T-helper 17 cell (primary cell): Measurements from ENCODE around the gene MOV10. TPM values are rescaled to one million over a fixed set of nuclear protein-coding genes. Genes with fewer than 3 reads are reported as not detected.
"Not testable (repeated sequence)": the region's sequence is repeated elsewhere in the genome, so short reads cannot be mapped to it uniquely, and the experiment has no call there.

ENCODE experiments used
- ATAC-seq: fragments of 150-1000 bp; cut with Tn5 transposase; 2 replicates; pipeline ENCODE4 v1.10.0; 2021; ENCODE audit warnings: mild to moderate bottlenecking, moderate library complexity
- DNase-seq, 3 donors: peaks; one replicate each; pipeline versions ENCODE4 v3.0.0 to v3.0.0-alpha.2; 2020 to 2021
- H3K9me3 ChIP-seq: one replicate; pipeline ENCODE4 v1.7.0; 2013; ENCODE audit warnings: low read length, mild to moderate bottlenecking; ENCODE audit not compliant: control insufficient read depth, poor library complexity, severe bottlenecking
- H3K27ac Mint-ChIP-seq: one replicate; pipeline ENCODE4 v1.8.0; 2022; ENCODE audit warnings: mild to moderate bottlenecking, moderate library complexity, mixed read lengths
- H3K27me3 Mint-ChIP-seq: one replicate; pipeline ENCODE4 v1.8.0; 2022; ENCODE audit warnings: mixed read lengths
- H3K36me3 Mint-ChIP-seq: one replicate; pipeline ENCODE4 v1.8.0; 2022; ENCODE audit warnings: low read depth, mixed read lengths
- H3K4me1 Mint-ChIP-seq: one replicate; pipeline ENCODE4 v1.8.0; 2022; ENCODE audit warnings: mild to moderate bottlenecking, mixed read lengths
- H3K4me3 Mint-ChIP-seq: one replicate; pipeline ENCODE4 v1.8.0; 2022; ENCODE audit warnings: mild to moderate bottlenecking, moderate library complexity, mixed read lengths
- total RNA-seq, 4 donors: library from RNA in 2 of 4; stranded (reverse) in 2 of 4; gene quantifications; one replicate each; pipeline ENCODE4 v1.2.3 and lab custom pipeline; 2022 to 2026

The MOV10 gene
- total RNA-seq (10 to 100 TPM; 72.5 to 72.7 TPM), total RNA-seq (lab: John Stamatoyannopoulos, UW) (61.1 to 63.7 reads per million in 2 donors)

GRCh38 chr1:112674440-112674985, at the start of gene MOV10:
Gene MOV10, plus strand, starts transcription at chr1:112674659. Its CDS starts 254 bp downstream, at chr1:112674913.
- H3K27ac Mint-ChIP-seq, result peak within 1 kb of the TSS; percentile 99
- H3K27me3 Mint-ChIP-seq, result no peaks in the 10 kb centered on the region
- H3K9me3 ChIP-seq, result no peaks in the 10 kb centered on the region
- peaks cover 11% of the 10 kb centered on the region for H3K36me3 Mint-ChIP-seq
- peak within 1 kb of the TSS; percentile 99 for H3K4me3 Mint-ChIP-seq
- peaks cover 57% of the 10 kb centered on the region for H3K4me1 Mint-ChIP-seq
- ATAC-seq (peak; percentile 66), DNase-seq (peak; percentile 27 to 46 (median 42))

- Mint-ChIP-seq H3K4me1 (peaks cover 51% of the 10 kb centered on the region), H3K27me3 (no peaks in the 10 kb centered on the region), H3K4me3 (peak overlapping the region; percentile 73), H3K27ac (peak overlapping the region; percentile 99), H3K36me3 (peaks cover 3% of the 10 kb centered on the region)
- DNase-seq, result no peak
- no peaks in the 10 kb centered on the region for H3K9me3 ChIP-seq
- ATAC-seq, result no peak
Measured at GRCh38 chr1:112625696-112626095, 48.8 kb upstream of the MOV10 start.

DNA sequence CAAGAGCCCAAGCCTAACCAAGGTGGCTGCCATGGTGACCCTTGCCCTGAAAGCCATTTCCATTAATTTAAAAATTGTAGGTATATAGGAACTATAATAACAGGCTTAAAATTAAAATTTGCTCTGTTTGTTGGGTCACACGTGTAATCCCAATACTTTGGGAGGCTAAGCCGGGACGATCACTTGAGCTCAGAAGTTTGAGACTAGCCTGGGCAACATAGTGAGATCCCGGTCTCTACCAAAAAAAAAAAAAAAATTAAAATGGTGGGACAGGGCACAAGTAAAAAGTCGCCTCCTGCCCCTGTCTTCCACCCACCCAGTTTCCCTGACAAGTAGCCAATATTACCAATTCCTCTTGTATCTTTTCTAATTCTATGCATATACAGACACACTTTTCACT, 48.3 kb upstream of the MOV10 start:
- Mint-ChIP-seq H3K27me3 (no peaks in the 10 kb centered on the region), H3K27ac (peak overlapping the region; percentile 99), H3K36me3 (peaks cover 3% of the 10 kb centered on the region), H3K4me3 (peak overlapping the region; percentile 28), H3K4me1 (peaks cover 54% of the 10 kb centered on the region)
- DNase-seq (no peak), ATAC-seq (no peak)
- no peaks in the 10 kb centered on the region for H3K9me3 ChIP-seq

DNA sequence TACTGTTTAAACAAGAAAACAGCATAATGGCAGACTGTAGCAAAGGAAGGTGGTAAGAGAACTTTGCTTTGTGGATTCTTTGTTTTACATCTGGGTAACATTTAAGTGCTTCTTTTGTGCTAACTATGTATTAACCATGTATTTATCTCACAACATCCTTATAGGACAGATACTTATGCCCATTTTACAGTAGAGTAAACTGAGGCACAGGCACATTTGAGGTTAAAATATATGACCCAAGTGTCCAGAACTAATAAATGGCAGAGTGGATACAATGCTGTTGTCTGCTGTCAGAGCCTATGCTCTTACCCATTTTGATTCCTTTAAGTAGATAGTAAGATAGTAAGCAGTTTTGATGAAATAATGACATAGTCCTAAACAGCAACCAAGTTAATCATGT, 47.6 kb upstream of the MOV10 start:
- H3K9me3 ChIP-seq, result no peaks in the 10 kb centered on the region
- peaks cover 3% of the 10 kb centered on the region for H3K36me3 Mint-ChIP-seq
- H3K4me1 Mint-ChIP-seq, result peaks cover 56% of the 10 kb centered on the region
- H3K27me3 Mint-ChIP-seq, result no peaks in the 10 kb centered on the region
- no peak overlapping the region for H3K4me3 Mint-ChIP-seq
- ATAC-seq (no peak), DNase-seq (no peak)
- peak overlapping the region; percentile 99 for H3K27ac Mint-ChIP-seq

GRCh38 chr1:112628516-112628915, 45.9 kb upstream of the MOV10 start:
- H3K9me3 ChIP-seq, result no peaks in the 10 kb centered on the region
- no peaks in the 10 kb centered on the region for H3K27me3 Mint-ChIP-seq
- H3K36me3 Mint-ChIP-seq, result peaks cover 3% of the 10 kb centered on the region
- peak overlapping the region; percentile 99 for H3K27ac Mint-ChIP-seq
- DNase-seq (no peak), ATAC-seq (no peak)
- H3K4me3 Mint-ChIP-seq, result no peak overlapping the region
- H3K4me1 Mint-ChIP-seq, result peaks cover 62% of the 10 kb centered on the region

DNA sequence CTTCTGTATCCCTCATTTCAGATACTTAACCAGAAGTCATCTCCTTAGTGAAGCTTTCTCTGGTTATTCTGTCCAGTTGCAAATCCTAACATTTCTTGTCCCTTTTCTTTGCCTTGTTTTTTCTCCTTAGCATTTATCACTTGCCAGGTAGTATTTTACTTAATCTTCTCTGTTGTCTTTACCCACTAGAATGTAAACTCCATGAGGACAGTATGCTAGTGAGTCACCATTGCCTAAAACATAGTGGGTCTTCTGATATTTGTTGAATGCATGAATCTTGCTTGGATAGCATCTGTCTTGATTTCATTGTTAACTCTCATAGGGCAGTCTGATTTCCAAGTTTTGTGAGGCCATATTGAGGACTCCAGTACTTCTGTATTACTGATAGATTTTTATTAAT, 45.2 kb upstream of the MOV10 start:
- H3K9me3 ChIP-seq, result no peaks in the 10 kb centered on the region
- Mint-ChIP-seq H3K4me3 (peak overlapping the region; percentile 31), H3K27ac (peak overlapping the region; percentile 99), H3K27me3 (no peaks in the 10 kb centered on the region), H3K4me1 (peaks cover 66% of the 10 kb centered on the region), H3K36me3 (peaks cover 3% of the 10 kb centered on the region)
- no peak for ATAC-seq
- DNase-seq, result no peak

DNA sequence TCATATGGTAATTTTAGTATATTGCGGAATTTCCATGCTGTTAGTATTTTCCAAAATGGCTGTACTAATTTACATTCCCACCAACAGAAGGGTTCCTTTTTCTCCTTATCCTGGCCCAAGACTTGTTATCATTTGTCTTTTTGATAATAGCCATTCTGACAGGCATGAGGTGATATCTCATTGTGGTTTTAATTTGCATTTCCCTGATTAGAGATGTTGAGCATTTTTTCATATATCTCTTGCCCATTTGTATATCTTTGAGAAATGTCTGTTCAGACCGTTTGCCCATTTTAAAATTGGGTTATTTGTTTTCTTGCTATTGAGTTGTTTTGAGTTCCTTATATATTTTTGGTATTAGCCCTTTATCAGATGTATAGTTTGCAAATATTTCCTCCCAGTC, 40.8 kb upstream of the MOV10 start:
- peaks cover 55% of the 10 kb centered on the region for H3K4me1 Mint-ChIP-seq
- no peaks in the 10 kb centered on the region for H3K9me3 ChIP-seq
- H3K36me3 Mint-ChIP-seq, result peaks cover 3% of the 10 kb centered on the region
- no peak overlapping the region for H3K27ac Mint-ChIP-seq
- H3K4me3 Mint-ChIP-seq, result peak overlapping the region; percentile 52
- H3K27me3 Mint-ChIP-seq, result no peaks in the 10 kb centered on the region
- ATAC-seq (no peak), DNase-seq (no peak)

DNA sequence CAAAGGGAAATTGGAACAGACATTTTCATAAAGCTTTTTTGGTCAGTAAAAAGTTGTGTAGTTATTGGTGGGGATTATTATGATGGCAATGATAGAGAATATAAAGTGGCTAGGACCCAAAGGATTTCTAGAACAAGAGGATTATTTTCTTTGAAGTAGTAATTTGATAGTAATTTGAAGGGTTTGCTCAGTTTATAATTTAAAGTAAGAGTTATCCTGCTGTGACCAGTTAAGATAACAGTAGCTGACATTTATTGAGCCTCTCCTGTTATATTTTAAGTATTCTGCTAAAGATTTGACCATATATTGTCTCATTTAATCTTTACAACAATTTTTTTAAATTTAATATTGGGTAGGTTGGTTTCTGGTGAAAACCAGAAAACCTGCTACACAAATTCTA, 40.1 kb upstream of the MOV10 start:
- Mint-ChIP-seq H3K36me3 (peaks cover 3% of the 10 kb centered on the region), H3K4me1 (peaks cover 52% of the 10 kb centered on the region), H3K4me3 (no peak overlapping the region), H3K27me3 (no peaks in the 10 kb centered on the region), H3K27ac (peak overlapping the region; percentile 93)
- DNase-seq (no peak), ATAC-seq (no peak)
- H3K9me3 ChIP-seq, result no peaks in the 10 kb centered on the region

DNA sequence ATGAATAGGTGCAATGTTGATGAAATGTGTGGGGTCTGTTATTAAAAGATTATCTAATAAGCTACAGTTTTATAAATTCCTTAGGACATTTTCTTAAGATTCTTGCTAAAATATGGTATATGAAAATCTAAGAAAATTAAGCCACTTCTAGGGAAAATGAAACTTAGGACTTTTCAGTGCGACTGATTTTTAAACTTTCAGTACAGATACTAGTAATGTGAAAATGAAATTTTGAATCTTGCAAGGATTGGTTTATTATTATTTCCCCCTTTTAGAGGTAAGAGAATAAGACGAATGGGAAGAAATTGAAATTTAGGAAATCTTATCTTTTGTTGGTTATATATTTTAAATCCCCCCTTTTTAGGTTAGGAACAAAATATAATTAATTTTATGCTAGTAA, 38.4 kb upstream of the MOV10 start:
- Mint-ChIP-seq H3K36me3 (peaks cover 3% of the 10 kb centered on the region), H3K4me3 (peak overlapping the region; percentile 57), H3K4me1 (peaks cover 42% of the 10 kb centered on the region), H3K27ac (peak overlapping the region; percentile 93), H3K27me3 (no peaks in the 10 kb centered on the region)
- no peaks in the 10 kb centered on the region for H3K9me3 ChIP-seq
- ATAC-seq (no peak), DNase-seq (no peak)

GRCh38 chr1:112636597-112637253, 37.7 kb upstream of the MOV10 start:
- H3K4me3 Mint-ChIP-seq, result peak overlapping the region; percentile 33
- H3K27ac Mint-ChIP-seq, result peak overlapping the region; percentile 93
- H3K9me3 ChIP-seq, result no peaks in the 10 kb centered on the region
- peak; percentile 46 for ATAC-seq
- no peaks in the 10 kb centered on the region for H3K27me3 Mint-ChIP-seq
- H3K36me3 Mint-ChIP-seq, result peaks cover 3% of the 10 kb centered on the region
- DNase-seq, result no peak
- H3K4me1 Mint-ChIP-seq, result peaks cover 39% of the 10 kb centered on the region

- Mint-ChIP-seq H3K36me3 (peaks cover 3% of the 10 kb centered on the region), H3K27ac (peak overlapping the region; percentile 93), H3K4me1 (peaks cover 39% of the 10 kb centered on the region), H3K27me3 (no peaks in the 10 kb centered on the region), H3K4me3 (peak overlapping the region; percentile 54)
- DNase-seq, result no peak
- no peaks in the 10 kb centered on the region for H3K9me3 ChIP-seq
- ATAC-seq, result peak; percentile 10
Measured at GRCh38 chr1:112637254-112638109, 37.0 kb upstream of the MOV10 start.

DNA sequence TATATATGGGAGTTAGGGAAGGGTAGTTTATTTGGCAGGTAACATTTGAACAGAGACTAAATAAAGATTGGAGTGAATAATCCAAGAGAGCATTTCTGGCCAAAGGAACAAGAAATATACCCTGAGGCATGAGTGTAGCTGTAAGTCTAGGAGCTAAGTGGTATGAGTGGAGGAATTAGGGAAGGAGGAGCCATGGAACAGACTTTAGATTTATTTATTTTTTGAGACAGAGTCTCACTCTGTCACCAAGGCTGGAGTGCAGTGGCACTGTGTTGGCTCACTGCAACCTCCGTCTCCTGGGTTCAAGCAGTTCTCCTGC, 36.4 kb upstream of the MOV10 start:
- Mint-ChIP-seq H3K27ac (peak overlapping the region; percentile 93), H3K27me3 (no peaks in the 10 kb centered on the region), H3K36me3 (peaks cover 3% of the 10 kb centered on the region), H3K4me3 (peak overlapping the region; percentile 54), H3K4me1 (peaks cover 39% of the 10 kb centered on the region)
- H3K9me3 ChIP-seq, result no peaks in the 10 kb centered on the region
- no peak for ATAC-seq
- DNase-seq, result no peak

DNA sequence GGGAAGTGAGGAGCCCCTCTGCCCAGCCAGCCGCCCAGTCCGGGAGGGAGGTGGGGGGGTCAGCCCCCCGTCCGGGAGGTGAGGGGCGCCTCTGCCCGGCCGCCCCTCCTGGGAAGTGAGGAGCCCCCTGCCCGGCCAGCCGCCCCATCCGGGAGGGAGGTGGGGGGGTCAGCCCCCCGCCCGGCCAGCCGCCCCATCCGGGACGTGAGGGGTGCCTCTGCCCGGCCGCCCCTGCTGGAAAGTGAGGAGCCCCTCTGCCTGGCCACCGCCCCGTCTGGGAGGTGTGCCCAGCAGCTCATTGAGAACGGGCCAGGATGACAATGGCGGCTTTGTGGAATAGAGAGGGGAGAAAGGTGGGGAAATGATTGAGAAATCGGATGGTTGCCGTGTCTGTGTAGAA, 34.0 kb upstream of the MOV10 start:
- H3K4me1 Mint-ChIP-seq, result peaks cover 29% of the 10 kb centered on the region
- not testable (repeated sequence) for H3K9me3 ChIP-seq, H3K27me3 Mint-ChIP-seq, H3K4me3 Mint-ChIP-seq, H3K36me3 Mint-ChIP-seq, DNase-seq, ATAC-seq, H3K27ac Mint-ChIP-seq
